ENCODE results near the gene ALDH5A1.

DNA sequence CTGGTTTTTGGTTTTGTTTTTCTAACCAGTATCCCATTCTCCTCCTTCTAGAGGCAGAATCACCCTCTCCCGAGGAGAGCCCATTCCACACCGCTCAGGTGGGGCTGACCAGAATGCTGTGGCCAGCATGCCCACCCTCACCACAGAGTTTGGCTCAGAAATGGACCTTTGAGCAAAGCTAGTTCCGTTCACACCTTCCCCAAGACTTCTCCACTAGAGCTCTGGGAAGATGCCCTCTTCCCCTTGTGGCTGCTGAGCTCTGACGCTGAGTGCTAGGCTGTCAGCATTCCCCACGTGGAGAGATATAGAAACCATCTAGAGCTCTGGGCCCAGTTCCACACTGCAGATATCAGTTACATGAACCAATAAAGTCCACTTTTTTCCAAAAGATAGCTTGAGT, 13.3 kb upstream of the ALDH5A1 start:
- TF ChIP-seq, protein P1, sequence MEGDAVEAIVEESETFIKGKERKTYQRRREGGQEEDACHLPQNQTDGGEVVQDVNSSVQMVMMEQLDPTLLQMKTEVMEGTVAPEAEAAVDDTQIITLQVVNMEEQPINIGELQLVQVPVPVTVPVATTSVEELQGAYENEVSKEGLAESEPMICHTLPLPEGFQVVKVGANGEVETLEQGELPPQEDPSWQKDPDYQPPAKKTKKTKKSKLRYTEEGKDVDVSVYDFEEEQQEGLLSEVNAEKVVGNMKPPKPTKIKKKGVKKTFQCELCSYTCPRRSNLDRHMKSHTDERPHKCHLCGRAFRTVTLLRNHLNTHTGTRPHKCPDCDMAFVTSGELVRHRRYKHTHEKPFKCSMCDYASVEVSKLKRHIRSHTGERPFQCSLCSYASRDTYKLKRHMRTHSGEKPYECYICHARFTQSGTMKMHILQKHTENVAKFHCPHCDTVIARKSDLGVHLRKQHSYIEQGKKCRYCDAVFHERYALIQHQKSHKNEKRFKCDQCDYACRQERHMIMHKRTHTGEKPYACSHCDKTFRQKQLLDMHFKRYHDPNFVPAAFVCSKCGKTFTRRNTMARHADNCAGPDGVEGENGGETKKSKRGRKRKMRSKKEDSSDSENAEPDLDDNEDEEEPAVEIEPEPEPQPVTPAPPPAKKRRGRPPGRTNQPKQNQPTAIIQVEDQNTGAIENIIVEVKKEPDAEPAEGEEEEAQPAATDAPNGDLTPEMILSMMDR (conservative IDR thresholded peaks at IDR 0.05; ENCODE audit: low read length) = no peak
- no peak for TF ChIP-seq EZH2phosphoT487 (IDR thresholded peaks at IDR 0.05; ENCODE audit: borderline replicate concordance, low read depth, low read length)

Measured in OCI-LY7 (cell line).